GM18508 (cell line): ENCODE results near the gene IQGAP3.
"Not testable (repeated sequence)": the region's sequence is repeated elsewhere in the genome, so short reads cannot be mapped to it uniquely, and the experiment has no call there.

ENCODE experiments used
- ATAC-seq: cut with Tn5 transposase; IDR thresholded peaks from one replicate; pipeline ENCODE4 v1.9.1; 2021; ENCODE audit warnings: moderate number of reproducible peaks; ENCODE audit not compliant: insufficient read depth, unreplicated experiment

The IQGAP3 gene

GRCh38 chr1:156571919-156572662 lies at the start of gene IQGAP3:
TSS of gene IQGAP3 (minus strand) at chr1:156572565. CDS start at chr1:156572529, 36 bp downstream.
- ATAC-seq, result no peak

GRCh38 chr1:156619582-156619955 lies 47.2 kb upstream of the IQGAP3 start:
- ATAC-seq, result no peak

- ATAC-seq, result no peak
Measured at GRCh38 chr1:156618853-156619581, 46.7 kb upstream of the IQGAP3 start, which contains the start of gene HAPLN2. TSS of gene HAPLN2 (plus strand) at chr1:156619415. CDS start at chr1:156623491, 4,076 bp downstream.

GRCh38 chr1:156616463-156616862 lies 44.1 kb upstream of the IQGAP3 start:
- no peak for ATAC-seq

- no peak for ATAC-seq
Measured at GRCh38 chr1:156615946-156616345, 43.6 kb upstream of the IQGAP3 start.

GRCh38 chr1:156612666-156613065 lies 40.3 kb upstream of the IQGAP3 start:
- no peak for ATAC-seq

- ATAC-seq, result not testable (repeated sequence)
Measured at GRCh38 chr1:156610072-156610471, 37.7 kb upstream of the IQGAP3 start.

GRCh38 chr1:156608981-156609380 lies 36.6 kb upstream of the IQGAP3 start:
- ATAC-seq, result no peak

- no peak for ATAC-seq
Measured at GRCh38 chr1:156608036-156608674, 35.8 kb upstream of the IQGAP3 start.

- ATAC-seq, result not testable (repeated sequence)
Measured at GRCh38 chr1:156607344-156607743, 35.0 kb upstream of the IQGAP3 start.

GRCh38 chr1:156602557-156602993 lies 30.2 kb upstream of the IQGAP3 start:
- no peak for ATAC-seq

- no peak for ATAC-seq
Measured at GRCh38 chr1:156601892-156602291, 29.5 kb upstream of the IQGAP3 start.

- no peak for ATAC-seq
Measured at GRCh38 chr1:156601122-156601830, 28.9 kb upstream of the IQGAP3 start, which contains the start of gene GPATCH4. TSS of gene GPATCH4 (minus strand) at chr1:156601479.

- ATAC-seq, result no peak
Measured at GRCh38 chr1:156600733-156601121, 28.4 kb upstream of the IQGAP3 start.

- no peak for ATAC-seq
Measured at GRCh38 chr1:156599811-156600210, 27.4 kb upstream of the IQGAP3 start.

GRCh38 chr1:156598731-156599432 lies 26.5 kb upstream of the IQGAP3 start:
- no peak for ATAC-seq

GRCh38 chr1:156598125-156598524 lies 25.8 kb upstream of the IQGAP3 start:
- no peak for ATAC-seq

GRCh38 chr1:156596426-156596825 lies 24.1 kb upstream of the IQGAP3 start:
- ATAC-seq, result no peak

- ATAC-seq, result no peak
Measured at GRCh38 chr1:156595016-156595415, 22.7 kb upstream of the IQGAP3 start.

GRCh38 chr1:156594190-156594589 lies 21.8 kb upstream of the IQGAP3 start:
- ATAC-seq, result no peak
